Fibroblast of lung (primary cell): ENCODE results near the gene CRISP1. TPM values are rescaled to one million over a fixed set of nuclear protein-coding genes. Genes with fewer than 3 reads are reported as not detected.
"Not testable (repeated sequence)": the region's sequence is repeated elsewhere in the genome, so short reads cannot be mapped to it uniquely, and the experiment has no call there.

Experiments used
- DNase-seq, 2 donors: peaks; one replicate each; pipeline versions ENCODE4 v3.0.0 to v3.0.0-alpha.2; 2010; ENCODE audit warnings: low read depth in 2 of 2
- H2AFZ ChIP-seq: 2 replicates; pipeline ENCODE4 v1.5.1; 2012; ENCODE audit warnings: low read length, control low read depth, inconsistent platforms
- H3K27ac ChIP-seq: 2 replicates; pipeline ENCODE4 v1.5.1; 2011; ENCODE audit warnings: low read length, control low read depth; ENCODE audit not compliant: insufficient read depth
- H3K27me3 ChIP-seq: 2 replicates; pipeline ENCODE4 v1.5.1; 2011; ENCODE audit warnings: mild to moderate bottlenecking, low read length; ENCODE audit not compliant: control insufficient read depth, insufficient read depth
- H3K36me3 ChIP-seq: 2 replicates; pipeline ENCODE4 v1.5.1; 2011; ENCODE audit warnings: low read length; ENCODE audit not compliant: control insufficient read depth, insufficient read depth
- H3K4me1 ChIP-seq: 2 replicates; pipeline ENCODE4 v1.5.1; 2011; ENCODE audit warnings: low read length; ENCODE audit not compliant: control insufficient read depth, insufficient read depth; ENCODE audit errors: extremely low read depth
- H3K4me2 ChIP-seq: 2 replicates; pipeline ENCODE4 v1.5.1; 2011; ENCODE audit warnings: low read length, control low read depth; ENCODE audit not compliant: insufficient read depth; ENCODE audit errors: extremely low read depth
- H3K4me3 ChIP-seq, 4 experiments: fragments of 200-600 bp in 1 of 4; sonication (generic) in 1 of 4; replicated peaks in 1 of 4; 2 replicates each; pipeline ENCODE4 v1.5.1; 2011 to 2016; ENCODE audit warnings: low read length in 4 of 4, low read depth in 3 of 4, mild to moderate bottlenecking in 3 of 4, control low read depth in 2 of 4, inconsistent platforms in 1 of 4, mixed read lengths in 1 of 4; ENCODE audit not compliant: insufficient read depth in 1 of 4; ENCODE audit errors: control extremely low read depth in 1 of 4
- H3K79me2 ChIP-seq: 2 replicates; pipeline ENCODE4 v1.5.1; 2012; ENCODE audit warnings: mild to moderate bottlenecking, low read length, inconsistent platforms; ENCODE audit not compliant: control insufficient read depth, insufficient read depth
- H3K9ac ChIP-seq: 2 replicates; pipeline ENCODE4 v1.5.1; 2011; ENCODE audit warnings: mild to moderate bottlenecking, low read length, control low read depth; ENCODE audit not compliant: insufficient read depth
- H3K9me3 ChIP-seq: 2 replicates; pipeline ENCODE4 v1.5.1; 2012; ENCODE audit warnings: low read depth, low read length; ENCODE audit not compliant: control insufficient read depth, insufficient read depth
- H4K20me1 ChIP-seq: 2 replicates; pipeline ENCODE4 v1.5.1; 2011; ENCODE audit warnings: low read length; ENCODE audit not compliant: control insufficient read depth, insufficient read depth; ENCODE audit errors: extremely low read depth
- CTCF ChIP-seq, 2 donors: IDR thresholded peaks in 1 of 2; conservative IDR thresholded peaks in 1 of 2; 1 replicate in 1 of 2; 2 replicates in 1 of 2; pipeline ENCODE4 v1.5.1; 2011 to 2012; ENCODE audit warnings: low read length in 2 of 2, control low read depth in 1 of 2, inconsistent platforms in 1 of 2, low read depth in 1 of 2, mild to moderate bottlenecking in 1 of 2
- EZH2 ChIP-seq: IDR thresholded peaks from 2 replicates; pipeline ENCODE4 v1.5.1; 2012; ENCODE audit warnings: low read length, control low read depth, mild to moderate bottlenecking; ENCODE audit errors: missing control alignments
- polyA plus RNA-seq, 2 donors: library from polyadenylated mRNA; depleted of rRNA in 1 of 2; stranded (reverse) in 1 of 2; unstranded in 1 of 2; fragments of >200 nt; gene quantifications; 2 replicates each; pipeline ENCODE4 v1.2.1, GENCODE V29; 2011 to 2012; ENCODE audit warnings: missing spikeins in 1 of 2
- total RNA-seq: library from RNA; depleted of rRNA; stranded (reverse); fragments of >200 nt; gene quantifications from 2 replicates; pipeline ENCODE4 v1.2.1, GENCODE V29; 2014

Gene CRISP1
- total and polyA plus RNA-seq, 2 donors (not counting 1 experiment from before 2014, with no cell fraction given) = not detected

- no peaks in the 10 kb centered on the region for H3K36me3 ChIP-seq
- H4K20me1 ChIP-seq = no peaks in the 10 kb centered on the region
- no peak for TF ChIP-seq CTCF (conservative IDR thresholded peaks at IDR 0.05 in 1 of 2, IDR thresholded peaks at IDR 0.05 in 1 of 2; ENCODE audit: low read depth in 1 of 2, low read length in 2 of 2)
- no peak for TF ChIP-seq EZH2
- no peak overlapping the region for H2AFZ ChIP-seq
- H3K79me2 ChIP-seq = no peaks in the 10 kb centered on the region
- no peak overlapping the region for H3K27ac ChIP-seq
- no peak overlapping the region for H3K4me2 ChIP-seq
- H3K27me3 ChIP-seq = no peaks in the 10 kb centered on the region
- no peak overlapping the region for H3K4me3 ChIP-seq
- no peak for DNase-seq
- H3K9me3 ChIP-seq = no peaks in the 10 kb centered on the region
- H3K9ac ChIP-seq = no peak overlapping the region
- no peaks in the 10 kb centered on the region for H3K4me1 ChIP-seq
Observed at GRCh38 chr6:49805246-49805645, 61.1 kb downstream of the CRISP1 start.

- TF ChIP-seq CTCF (conservative IDR thresholded peaks at IDR 0.05 in 1 of 2, IDR thresholded peaks at IDR 0.05 in 1 of 2; ENCODE audit: low read depth in 1 of 2, low read length in 2 of 2) (no peak), EZH2 (no peak)
- Histone ChIP-seq H3K4me3 (no peak overlapping the region), H2AFZ (no peak overlapping the region), H3K4me2 (no peak overlapping the region), H3K79me2 (no peaks in the 10 kb centered on the region), H3K36me3 (no peaks in the 10 kb centered on the region), H3K9me3 (no peaks in the 10 kb centered on the region), H3K9ac (no peak overlapping the region), H3K4me1 (no peaks in the 10 kb centered on the region), H4K20me1 (no peaks in the 10 kb centered on the region), H3K27me3 (no peaks in the 10 kb centered on the region), H3K27ac (no peak overlapping the region)
- DNase-seq = no peak
Observed at GRCh38 chr6:49801525-49801924, 64.8 kb downstream of the CRISP1 start.

- no peaks in the 10 kb centered on the region for H3K79me2 ChIP-seq
- H3K27me3 ChIP-seq = no peaks in the 10 kb centered on the region
- H3K4me2 ChIP-seq = no peak overlapping the region
- no peak for DNase-seq
- H3K36me3 ChIP-seq = no peaks in the 10 kb centered on the region
- no peaks in the 10 kb centered on the region for H3K9me3 ChIP-seq
- no peak overlapping the region for H3K27ac ChIP-seq
- no peak overlapping the region for H2AFZ ChIP-seq
- no peaks in the 10 kb centered on the region for H4K20me1 ChIP-seq
- H3K9ac ChIP-seq = no peak overlapping the region
- no peak overlapping the region for H3K4me3 ChIP-seq
- H3K4me1 ChIP-seq = no peaks in the 10 kb centered on the region
- TF ChIP-seq CTCF (conservative IDR thresholded peaks at IDR 0.05 in 1 of 2, IDR thresholded peaks at IDR 0.05 in 1 of 2; ENCODE audit: low read depth in 1 of 2, low read length in 2 of 2) = no peak
- TF ChIP-seq EZH2 = no peak
Observed at GRCh38 chr6:49799090-49799489, 67.2 kb downstream of the CRISP1 start.

GRCh38 chr6:49796842-49797455, 69.4 kb downstream of the CRISP1 start:
- H3K79me2 ChIP-seq, H3K27me3 ChIP-seq, H3K4me2 ChIP-seq, DNase-seq, H4K20me1 ChIP-seq, H3K4me1 ChIP-seq, H3K4me3 ChIP-seq, H3K27ac ChIP-seq, H2AFZ ChIP-seq, H3K36me3 ChIP-seq, H3K9me3 ChIP-seq, H3K9ac ChIP-seq: not testable (repeated sequence)
